ENCODE measurements around the gene PNCK. TPM values are rescaled to one million over a fixed set of nuclear protein-coding genes. Genes with fewer than 3 reads are reported as not detected.
"Not testable (repeated sequence)": the region's sequence is repeated elsewhere in the genome, so short reads cannot be mapped to it uniquely, and the experiment has no call there.

Gene PNCK
- polyA plus RNA-seq, 1 experiment = 0.22 TPM

- POLR2A ChIA-PET = interaction anchor here (0.6 kb wide), 1 partner anchor 22 kb away, joined by 7 read pairs; no protein-coding TSS in a partner anchor
- CTCF ChIA-PET = no interaction called here
- H3K27me3 ChIP-seq (ENCODE audit: control insufficient read depth, insufficient read depth, low read length) = no peaks in the 10 kb centered on the region
- no peak overlapping the region for H3K4me3 ChIP-seq (ENCODE audit: low read depth, low read length)
- TF ChIP-seq, protein P1, sequence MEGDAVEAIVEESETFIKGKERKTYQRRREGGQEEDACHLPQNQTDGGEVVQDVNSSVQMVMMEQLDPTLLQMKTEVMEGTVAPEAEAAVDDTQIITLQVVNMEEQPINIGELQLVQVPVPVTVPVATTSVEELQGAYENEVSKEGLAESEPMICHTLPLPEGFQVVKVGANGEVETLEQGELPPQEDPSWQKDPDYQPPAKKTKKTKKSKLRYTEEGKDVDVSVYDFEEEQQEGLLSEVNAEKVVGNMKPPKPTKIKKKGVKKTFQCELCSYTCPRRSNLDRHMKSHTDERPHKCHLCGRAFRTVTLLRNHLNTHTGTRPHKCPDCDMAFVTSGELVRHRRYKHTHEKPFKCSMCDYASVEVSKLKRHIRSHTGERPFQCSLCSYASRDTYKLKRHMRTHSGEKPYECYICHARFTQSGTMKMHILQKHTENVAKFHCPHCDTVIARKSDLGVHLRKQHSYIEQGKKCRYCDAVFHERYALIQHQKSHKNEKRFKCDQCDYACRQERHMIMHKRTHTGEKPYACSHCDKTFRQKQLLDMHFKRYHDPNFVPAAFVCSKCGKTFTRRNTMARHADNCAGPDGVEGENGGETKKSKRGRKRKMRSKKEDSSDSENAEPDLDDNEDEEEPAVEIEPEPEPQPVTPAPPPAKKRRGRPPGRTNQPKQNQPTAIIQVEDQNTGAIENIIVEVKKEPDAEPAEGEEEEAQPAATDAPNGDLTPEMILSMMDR (IDR thresholded peaks at IDR 0.05; ENCODE audit: insufficient read depth, low read depth, low read length) = no peak
- peaks cover 2% of the 10 kb centered on the region; the same call in 1 of the 2 replicates for H3K36me3 ChIP-seq (ENCODE audit: control insufficient read depth, insufficient read depth, low read length)
- DNase-seq (ENCODE audit: low read depth) = no peak
Observed at GRCh38 chrX:153694687-153695270, 21.2 kb upstream of the PNCK start.

GRCh38 chrX:153694256-153694655 lies 20.6 kb upstream of the PNCK start:
- H3K4me3 ChIP-seq (ENCODE audit: low read depth, low read length); H3K27me3 ChIP-seq (ENCODE audit: control insufficient read depth, insufficient read depth, low read length); DNase-seq (ENCODE audit: low read depth); H3K36me3 ChIP-seq (ENCODE audit: control insufficient read depth, insufficient read depth, low read length); POLR2A ChIA-PET; CTCF ChIA-PET: not testable (repeated sequence)

GRCh38 chrX:153693216-153694086 lies 19.8 kb upstream of the PNCK start:
- DNase-seq (ENCODE audit: low read depth) = no peak
- no peak overlapping the region for H3K4me3 ChIP-seq (ENCODE audit: low read depth, low read length)
- ChIA-PET POLR2A (no interaction called here), CTCF (no interaction called here)
- no peaks in the 10 kb centered on the region for H3K27me3 ChIP-seq (ENCODE audit: control insufficient read depth, insufficient read depth, low read length)
- TF ChIP-seq, protein P1 (IDR thresholded peaks at IDR 0.05; ENCODE audit: insufficient read depth, low read depth, low read length) = no peak
- H3K36me3 ChIP-seq (ENCODE audit: control insufficient read depth, insufficient read depth, low read length) = peaks cover 2% of the 10 kb centered on the region; the same call in 1 of the 2 replicates

DNA sequence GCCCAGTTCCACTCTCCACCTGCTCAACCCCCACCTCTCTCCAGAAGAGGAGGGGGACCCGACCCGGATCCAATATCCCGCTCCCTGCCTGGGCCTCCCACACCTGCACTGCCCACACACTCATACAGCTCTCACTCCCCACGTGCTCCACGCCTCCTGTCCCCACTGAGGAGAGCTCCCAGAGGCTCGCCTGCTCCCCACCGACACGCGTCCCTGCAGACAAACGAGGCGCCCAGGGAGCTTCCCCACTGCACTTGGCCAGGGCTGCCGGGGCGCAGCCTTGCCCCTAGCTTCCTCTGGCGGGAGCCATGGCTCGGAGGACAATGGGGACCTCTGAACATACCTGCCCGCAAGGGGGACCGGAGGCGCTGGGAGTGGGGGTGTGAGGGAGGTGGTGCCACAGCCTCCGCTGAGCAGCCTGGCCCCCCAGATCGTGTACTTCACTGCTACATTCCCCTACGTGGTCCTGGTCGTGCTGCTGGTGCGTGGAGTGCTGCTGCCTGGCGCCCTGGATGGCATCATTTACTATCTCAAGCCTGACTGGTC lies 19.1 kb upstream of the PNCK start:
- no peak overlapping the region for H3K4me3 ChIP-seq (ENCODE audit: low read depth, low read length)
- ChIA-PET POLR2A (no interaction called here), CTCF (no interaction called here)
- TF ChIP-seq, protein P1 (IDR thresholded peaks at IDR 0.05; ENCODE audit: insufficient read depth, low read depth, low read length) = no peak
- no peak for DNase-seq (ENCODE audit: low read depth)
- H3K36me3 ChIP-seq (ENCODE audit: control insufficient read depth, insufficient read depth, low read length) = peaks cover 2% of the 10 kb centered on the region; the same call in 1 of the 2 replicates
- H3K27me3 ChIP-seq (ENCODE audit: control insufficient read depth, insufficient read depth, low read length) = no peaks in the 10 kb centered on the region

DNA sequence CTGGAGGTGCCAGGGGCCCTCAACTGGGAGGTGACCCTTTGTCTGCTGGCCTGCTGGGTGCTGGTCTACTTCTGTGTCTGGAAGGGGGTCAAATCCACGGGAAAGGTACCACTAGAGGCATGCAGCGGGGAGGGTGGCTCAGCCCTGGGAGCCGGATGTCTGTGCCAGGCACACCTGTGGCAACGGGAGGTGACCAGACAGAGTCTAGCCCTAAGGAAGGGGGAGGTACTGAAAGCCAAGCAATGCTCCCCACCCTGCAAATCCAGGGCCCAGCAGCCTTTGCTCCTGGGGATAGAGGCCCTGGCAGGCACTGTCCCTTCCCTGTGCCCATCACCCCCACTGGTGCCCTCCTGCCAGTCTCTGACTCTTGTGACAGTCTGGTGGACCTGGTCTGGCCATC lies 18.4 kb upstream of the PNCK start:
- ChIA-PET CTCF (no interaction called here), POLR2A (no interaction called here)
- H3K36me3 ChIP-seq (ENCODE audit: control insufficient read depth, insufficient read depth, low read length) = peaks cover 2% of the 10 kb centered on the region; the same call in 1 of the 2 replicates
- TF ChIP-seq, protein P1 (IDR thresholded peaks at IDR 0.05; ENCODE audit: insufficient read depth, low read depth, low read length) = no peak
- no peak for DNase-seq (ENCODE audit: low read depth)
- H3K27me3 ChIP-seq (ENCODE audit: control insufficient read depth, insufficient read depth, low read length) = no peaks in the 10 kb centered on the region
- no peak overlapping the region for H3K4me3 ChIP-seq (ENCODE audit: low read depth, low read length)

DNA sequence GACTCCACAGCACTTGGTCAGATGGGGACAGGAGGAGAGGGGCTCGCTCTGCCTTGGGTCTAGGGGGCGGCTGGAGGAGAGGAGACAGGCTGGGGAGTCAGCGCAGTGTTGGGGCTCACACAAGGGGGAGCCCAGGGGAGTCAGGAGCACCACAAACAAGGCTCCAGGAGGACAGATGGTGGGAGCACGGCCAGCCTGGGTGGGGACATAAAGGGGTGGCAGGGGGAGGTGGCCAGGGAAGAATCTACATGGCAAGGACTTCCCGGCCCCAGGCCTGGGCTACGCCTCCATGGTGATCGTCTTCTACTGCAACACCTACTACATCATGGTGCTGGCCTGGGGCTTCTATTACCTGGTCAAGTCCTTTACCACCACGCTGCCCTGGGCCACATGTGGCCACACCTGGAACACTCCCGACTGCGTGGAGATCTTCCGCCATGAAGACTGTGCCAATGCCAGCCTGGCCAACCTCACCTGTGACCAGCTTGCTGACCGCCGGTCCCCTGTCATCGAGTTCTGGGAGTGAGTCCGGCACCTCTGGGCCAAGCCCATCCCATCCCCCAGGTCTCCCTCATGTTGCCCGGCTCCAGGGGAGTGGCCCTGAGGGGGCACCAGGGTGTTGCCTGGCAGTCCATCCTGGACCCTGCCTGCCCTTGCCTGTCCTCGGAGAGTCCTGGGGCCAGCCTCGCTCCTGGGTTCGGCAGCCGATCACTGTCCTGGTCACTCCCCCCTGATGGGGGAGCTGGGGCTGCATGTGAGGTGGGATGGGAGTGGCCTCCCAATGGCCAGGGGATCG lies 17.6 kb upstream of the PNCK start:
- DNase-seq (ENCODE audit: low read depth); H3K4me3 ChIP-seq (ENCODE audit: low read depth, low read length); H3K36me3 ChIP-seq (ENCODE audit: control insufficient read depth, insufficient read depth, low read length); CTCF ChIA-PET; H3K27me3 ChIP-seq (ENCODE audit: control insufficient read depth, insufficient read depth, low read length); POLR2A ChIA-PET: not testable (repeated sequence)
